Hematopoietic multipotent progenitor cell treated with erythropoietin and hydrocortisone succinate and interleukin-3 and kit ligand, for 8 days (in vitro differentiated cells): ENCODE data around the gene UGGT2.
"Not testable (repeated sequence)": the region's sequence is repeated elsewhere in the genome, so short reads cannot be mapped to it uniquely, and the experiment has no call there.

Experiments used
- DNase-seq: peaks from one replicate; pipeline ENCODE4 v3.0.0-alpha.2; 2015

The UGGT2 gene

DNA sequence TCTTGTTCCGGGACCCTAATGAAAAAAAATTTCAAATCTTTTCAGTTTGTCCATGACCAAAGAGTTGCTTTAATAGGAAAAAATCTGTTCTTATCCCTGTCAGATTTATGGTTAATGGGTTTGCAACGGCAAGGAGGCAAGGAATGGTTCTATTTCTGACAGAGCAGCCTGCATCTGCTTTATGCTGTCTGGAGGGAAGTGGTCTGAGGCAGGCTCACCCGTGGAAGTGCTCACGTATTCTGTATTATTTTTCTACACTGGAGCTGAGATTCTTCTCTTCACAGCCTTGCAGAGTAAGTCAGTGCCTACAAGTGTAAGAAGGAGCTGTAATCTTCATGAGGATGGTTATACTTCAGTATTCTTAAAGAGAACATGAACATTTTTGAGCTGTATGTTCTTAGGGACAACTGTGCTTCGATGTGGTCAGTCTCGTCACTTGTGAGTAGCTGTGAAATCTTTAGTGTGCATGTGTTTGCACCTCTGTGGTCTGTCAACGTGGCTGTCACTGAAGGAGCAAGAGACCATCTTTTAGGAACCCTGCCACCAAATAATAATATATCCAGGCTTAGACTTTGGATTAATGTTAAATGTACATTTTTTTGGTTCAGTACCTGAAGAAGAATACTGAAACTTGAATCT lies 262.0 kb downstream of the UGGT2 start:
- DNase-seq = no peak

DNA sequence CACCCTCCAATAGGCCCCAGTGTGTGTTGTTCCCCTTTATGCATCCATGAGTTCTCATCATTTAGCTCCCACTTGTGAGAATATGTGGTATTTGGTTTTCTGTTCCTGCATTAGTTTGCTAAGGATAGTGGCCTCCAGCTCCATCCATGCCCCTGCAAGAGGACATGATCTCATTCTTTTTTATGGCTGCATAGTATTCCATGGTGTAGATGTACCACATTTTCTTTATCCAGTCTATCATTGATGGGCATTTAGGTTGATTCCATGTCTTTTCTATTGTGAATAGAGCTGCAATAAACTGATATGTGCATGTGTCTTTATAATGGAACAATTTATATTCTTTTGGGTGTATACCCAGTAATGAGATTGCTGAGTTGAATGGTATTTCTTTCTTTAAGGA lies 263.9 kb downstream of the UGGT2 start:
- not testable (repeated sequence) for DNase-seq

GRCh38 chr13:95788100-95788463 lies 265.1 kb downstream of the UGGT2 start:
- no peak for DNase-seq

- DNase-seq = no peak
Measured at GRCh38 chr13:95787356-95788099, 265.7 kb downstream of the UGGT2 start.

GRCh38 chr13:95784900-95785290 lies 268.3 kb downstream of the UGGT2 start:
- DNase-seq = peak; percentile 16

DNA sequence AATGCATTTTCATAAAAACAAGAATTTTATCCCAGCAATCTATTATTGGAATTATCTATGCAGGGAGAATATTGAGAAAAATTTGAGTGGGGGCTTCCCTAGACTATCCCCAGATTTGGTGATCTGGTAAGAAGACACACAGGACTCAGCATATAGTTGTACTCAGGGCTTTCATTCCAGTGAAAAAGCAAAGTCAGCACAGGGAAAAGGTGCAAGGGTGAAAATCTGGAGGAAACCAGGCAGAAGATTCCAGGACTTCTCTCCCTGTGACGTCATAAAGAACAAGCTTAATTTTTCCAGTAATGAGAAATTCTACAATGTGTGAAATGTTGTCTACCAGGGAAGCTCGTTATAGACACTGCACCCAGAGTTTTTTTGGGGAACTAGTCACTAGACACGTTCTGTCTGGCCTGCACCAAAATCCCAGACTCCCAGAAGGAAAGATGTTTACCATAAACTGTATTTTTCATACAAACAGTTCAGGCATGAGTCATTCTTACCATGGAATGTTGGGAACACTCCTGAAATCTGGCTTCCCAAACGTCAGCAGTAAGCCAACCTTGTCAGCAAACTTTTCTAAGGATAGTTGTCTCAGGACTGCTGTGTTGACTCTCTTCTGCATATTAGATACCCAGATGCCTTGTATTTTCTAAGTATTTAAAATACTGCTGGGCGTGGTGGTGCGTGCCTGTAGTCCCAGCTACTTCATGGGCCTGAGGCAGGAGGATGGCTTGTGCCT lies 268.9 kb downstream of the UGGT2 start:
- no peak for DNase-seq

DNA sequence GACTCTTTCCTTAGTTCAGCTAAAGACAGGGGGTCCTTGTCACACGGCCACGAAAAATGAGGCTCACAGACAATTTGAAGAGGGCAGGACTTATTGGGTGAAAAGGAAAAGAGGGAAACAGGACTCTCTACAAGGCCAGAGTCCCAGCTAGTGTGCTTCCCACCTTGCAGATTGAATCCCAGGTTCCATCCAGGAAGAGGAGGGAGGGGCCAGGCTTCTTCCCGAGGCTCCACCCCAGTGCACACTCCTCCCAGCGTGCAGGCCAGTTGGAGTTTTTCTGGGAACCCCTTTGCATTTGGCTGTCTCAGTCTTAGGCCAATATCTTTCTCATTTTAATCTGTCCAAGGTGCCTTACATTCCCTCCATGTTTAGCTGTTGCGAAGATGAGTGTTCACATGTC lies 269.5 kb downstream of the UGGT2 start:
- DNase-seq = no peak

- not testable (repeated sequence) for DNase-seq
Measured at GRCh38 chr13:95781940-95782339, 271.3 kb downstream of the UGGT2 start.

- DNase-seq = no peak
Measured at GRCh38 chr13:95781016-95781415, 272.2 kb downstream of the UGGT2 start.

DNA sequence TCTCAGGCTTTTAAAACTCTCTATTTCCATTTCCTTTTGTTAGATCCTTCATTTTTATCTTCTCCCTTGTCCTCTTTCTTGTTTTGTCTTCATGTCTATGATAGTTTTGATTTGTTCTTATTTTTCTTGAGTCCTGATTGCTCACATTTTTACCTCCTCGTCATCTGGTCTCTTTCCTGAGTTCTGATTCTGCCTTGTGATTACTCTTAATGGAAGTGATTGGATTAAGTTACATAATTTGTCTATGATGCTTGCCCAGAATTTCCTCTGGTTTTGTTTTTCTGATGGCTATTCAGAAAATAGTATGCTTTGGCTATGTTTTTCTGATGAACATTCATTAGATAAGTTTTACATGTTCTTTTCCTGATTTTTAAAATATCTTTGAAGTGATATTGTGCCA lies 273.7 kb downstream of the UGGT2 start:
- DNase-seq = no peak

DNA sequence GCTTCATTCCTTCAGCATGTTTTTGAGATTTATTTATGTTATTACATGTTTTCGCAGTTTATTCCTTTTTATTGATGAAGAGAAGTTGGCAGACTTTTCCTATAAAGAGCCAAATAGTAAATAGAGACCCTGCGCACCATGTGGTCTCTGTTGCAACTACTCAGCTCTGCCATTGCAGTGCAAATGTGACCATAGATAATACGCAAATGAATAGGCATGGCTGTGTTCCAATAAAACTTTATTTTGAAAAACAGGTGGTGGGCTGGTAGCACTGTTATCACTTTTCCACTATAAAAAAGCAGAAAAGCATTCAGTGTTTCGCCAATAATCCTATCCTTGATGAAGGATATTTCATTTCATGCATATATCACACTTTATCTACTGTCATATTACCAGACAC lies 281.3 kb downstream of the UGGT2 start:
- peak; percentile 20 for DNase-seq

DNA sequence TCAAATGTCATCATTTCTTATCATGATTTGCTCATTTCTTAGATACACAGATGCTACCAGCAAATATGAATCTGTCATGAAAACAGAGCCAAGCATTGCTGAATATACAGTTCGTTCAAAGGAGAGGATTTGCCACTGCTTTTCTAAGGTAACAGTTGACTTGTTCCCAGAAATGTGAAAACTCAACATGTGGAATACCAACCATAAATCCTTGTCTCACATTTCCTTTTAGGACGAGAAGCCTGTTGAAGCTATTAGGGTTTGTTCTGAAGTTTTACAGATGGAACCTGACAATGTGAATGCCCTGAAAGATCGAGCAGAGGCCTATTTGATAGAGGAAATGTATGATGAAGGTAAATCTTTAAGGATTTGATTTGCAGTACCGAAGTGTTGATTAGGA lies 289.6 kb downstream of the UGGT2 start:
- no peak for DNase-seq

DNA sequence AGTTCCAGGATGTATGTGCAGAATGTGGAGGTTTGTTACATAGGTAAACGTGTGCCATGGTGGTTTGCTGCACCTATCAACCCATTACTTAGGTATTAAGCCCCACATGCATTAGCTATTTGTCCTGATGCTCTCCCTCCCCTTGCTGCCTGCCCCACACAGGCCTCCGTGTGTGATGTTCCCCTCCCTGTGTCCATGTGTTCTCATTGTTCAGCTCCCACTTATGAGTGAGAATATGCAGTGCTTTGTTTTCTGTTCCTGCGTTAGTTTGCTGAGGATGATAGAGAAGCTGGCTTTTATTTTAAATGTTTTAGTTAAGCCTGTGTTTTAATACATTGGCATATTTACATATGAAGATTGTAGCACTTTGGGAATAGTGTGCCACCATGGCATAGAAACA lies 290.6 kb downstream of the UGGT2 start:
- DNase-seq = not testable (repeated sequence)

DNA sequence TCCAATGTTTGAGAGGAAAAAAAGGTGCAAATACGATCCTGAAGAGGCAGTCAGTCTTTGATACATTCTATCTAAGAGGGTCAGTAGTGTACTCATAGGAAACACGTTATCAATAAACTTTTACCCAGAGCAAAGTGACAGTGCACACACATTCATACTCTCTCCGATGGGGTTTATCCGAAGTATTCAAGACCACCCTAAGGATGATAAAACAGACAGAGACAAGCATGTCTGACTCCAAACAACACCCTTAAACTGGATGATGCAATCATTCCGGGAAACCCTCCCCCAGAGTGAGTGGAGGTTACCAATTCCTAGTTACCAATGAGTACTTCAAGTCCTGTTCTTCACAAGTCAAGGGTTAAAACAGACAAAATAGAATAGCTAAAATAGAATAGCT lies 297.1 kb downstream of the UGGT2 start:
- peak; percentile 28 for DNase-seq

DNA sequence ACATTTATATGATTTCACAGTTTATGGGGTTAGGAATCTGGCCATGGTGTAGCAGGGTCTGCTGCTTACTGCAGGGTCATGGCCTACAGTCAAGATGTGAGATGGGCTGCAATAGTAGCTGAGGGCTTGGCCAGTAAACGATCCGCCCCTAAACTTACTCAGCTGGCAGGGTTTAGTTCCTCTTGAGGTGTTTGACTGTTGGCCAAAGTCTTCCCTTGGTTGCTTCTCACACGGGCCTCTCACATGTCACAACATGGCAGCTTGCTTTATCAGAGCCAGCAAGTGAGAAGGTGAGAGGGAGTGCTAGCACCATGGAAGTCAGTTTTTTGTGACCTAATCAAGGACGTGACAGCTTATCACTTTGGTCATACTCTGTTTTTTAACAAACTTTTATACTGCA lies 299.1 kb downstream of the UGGT2 start:
- DNase-seq = peak; percentile 49

- no peak for DNase-seq
Measured at GRCh38 chr13:95752677-95753076, 300.5 kb downstream of the UGGT2 start.
